Fibroblast of pulmonary artery (primary cell): ENCODE data around the gene DAPK1.

ENCODE experiments used
- DNase-seq: peaks from one replicate; pipeline ENCODE4 v3.0.0-alpha.2; 2010; ENCODE audit warnings: low read depth
- H3K4me3 ChIP-seq: replicated peaks from 2 replicates; pipeline ENCODE4 v1.5.1; 2011; ENCODE audit warnings: low read depth, mild to moderate bottlenecking, control low read depth, low read length, moderate library complexity
- CTCF ChIP-seq: IDR thresholded peaks from 2 replicates; pipeline ENCODE4 v1.5.1; 2011; ENCODE audit warnings: mild to moderate bottlenecking, control low read depth, low read length, inconsistent platforms; ENCODE audit errors: missing control alignments

DAPK1 gene

GRCh38 chr9:87521834-87522233 is 24.2 kb downstream of the DAPK1 start:
- no peak for TF ChIP-seq CTCF
- H3K4me3 ChIP-seq = no peak overlapping the region
- DNase-seq = no peak

DNA sequence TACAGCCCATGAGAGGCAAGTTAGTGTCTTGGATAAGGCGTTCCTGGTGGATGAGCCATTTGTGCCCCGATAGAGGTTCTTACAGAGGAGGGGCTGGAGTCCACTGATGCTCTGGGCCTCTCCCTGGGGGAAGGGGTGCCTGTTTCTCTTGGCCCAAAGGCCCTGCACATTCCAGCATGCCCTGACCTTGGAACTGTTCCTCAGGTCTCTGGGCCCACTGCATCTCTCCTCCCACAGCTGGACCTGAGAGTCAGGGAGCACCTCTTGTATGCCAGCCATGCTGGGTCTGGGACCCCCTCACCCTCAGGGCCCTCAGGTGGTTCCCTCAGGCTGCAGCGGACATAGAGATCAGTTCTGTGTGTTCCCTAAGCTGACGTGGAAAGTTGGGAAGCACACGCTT is 26.4 kb downstream of the DAPK1 start:
- no peak overlapping the region for H3K4me3 ChIP-seq
- no peak for TF ChIP-seq CTCF
- DNase-seq = no peak

- no peak for DNase-seq
- no peak for TF ChIP-seq CTCF
- H3K4me3 ChIP-seq = no peak overlapping the region
Measured at GRCh38 chr9:87525546-87526303, 28.1 kb downstream of the DAPK1 start.

DNA sequence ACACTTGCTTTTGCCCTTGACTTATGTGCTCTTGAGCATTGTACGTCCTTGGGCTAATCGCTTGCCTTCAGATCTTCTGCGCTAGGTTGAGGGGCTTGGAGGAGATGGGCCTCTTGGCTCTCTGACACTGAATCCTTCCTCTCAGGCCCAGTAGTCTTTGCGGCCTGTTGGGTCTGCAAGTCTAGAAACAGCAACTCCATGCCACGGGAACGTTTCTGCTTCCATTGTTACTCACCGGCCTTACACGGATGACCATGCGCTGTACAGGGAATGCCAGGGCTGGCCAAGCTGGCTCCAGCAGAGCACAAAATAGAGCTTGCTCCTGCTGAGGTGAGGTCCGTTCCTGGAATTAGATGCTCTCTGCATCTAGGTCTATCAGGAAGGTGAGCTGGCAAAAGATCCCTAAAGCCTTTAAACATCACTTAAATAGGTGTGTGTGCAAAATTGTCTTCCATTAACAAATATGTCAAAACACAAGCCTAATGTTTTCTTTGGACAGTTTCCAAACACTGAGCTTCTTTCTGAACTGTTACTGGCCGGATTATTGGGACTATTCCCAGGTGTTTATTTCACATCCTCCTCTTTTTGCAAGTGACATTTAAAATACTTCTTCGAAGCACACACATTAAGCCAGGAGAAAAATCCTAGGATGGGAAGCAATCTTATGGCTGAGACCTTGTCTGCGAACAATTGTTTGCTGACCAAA is 29.7 kb downstream of the DAPK1 start:
- TF ChIP-seq CTCF = no peak
- no peak overlapping the region for H3K4me3 ChIP-seq
- no peak for DNase-seq

- no peak overlapping the region for H3K4me3 ChIP-seq
- no peak for DNase-seq
- TF ChIP-seq CTCF = no peak
Measured at GRCh38 chr9:87528969-87529368, 31.3 kb downstream of the DAPK1 start.

DNA sequence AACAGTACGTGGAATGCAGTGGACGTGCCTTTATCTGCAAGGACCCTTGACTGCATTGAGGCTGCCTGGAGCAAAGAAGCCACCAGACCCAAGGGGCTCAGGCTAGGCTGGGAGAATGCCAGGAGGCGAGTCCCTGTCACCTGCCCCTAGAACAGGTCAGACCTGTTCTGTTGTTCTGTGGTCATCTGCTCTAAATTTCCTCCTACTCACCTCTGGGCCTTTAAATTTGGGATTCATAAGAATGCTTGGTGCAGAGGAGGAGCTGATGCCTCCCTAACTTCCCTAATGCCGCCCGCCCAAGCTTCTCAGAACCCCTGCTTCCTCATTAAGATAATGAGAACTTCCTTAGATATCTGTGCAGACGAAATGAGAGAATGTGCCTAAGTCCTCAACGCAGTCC is 32.0 kb downstream of the DAPK1 start:
- no peak for DNase-seq
- H3K4me3 ChIP-seq = no peak overlapping the region
- TF ChIP-seq CTCF = no peak

GRCh38 chr9:87530716-87531115 is 33.0 kb downstream of the DAPK1 start:
- no peak overlapping the region for H3K4me3 ChIP-seq
- no peak for TF ChIP-seq CTCF
- DNase-seq = no peak
